ENCODE measurements around the gene REST. TPM values are rescaled to one million over a fixed set of nuclear protein-coding genes. Genes with fewer than 3 reads are reported as not detected.
"Not testable (repeated sequence)": the region's sequence is repeated elsewhere in the genome, so short reads cannot be mapped to it uniquely, and the experiment has no call there.

REST gene
- polyA plus RNA-seq, 1 donor (not counting 4 experiments of a cell fraction or from before 2014, with no cell fraction given): 22.6 TPM

GRCh38 chr4:56914336-56914735 is 6.6 kb downstream of the REST start:
- Histone ChIP-seq H3K4me3 (ENCODE audit: control insufficient read depth in 2 of 3, extremely low read depth in 1 of 3, insufficient read depth in 2 of 3, low read depth in 1 of 3, low read length in 3 of 3) (no peak overlapping the region), H2AFZ (ENCODE audit: control insufficient read depth, low read length) (no peak overlapping the region), H3K4me2 (ENCODE audit: control insufficient read depth, extremely low read depth, insufficient read depth, low read depth, low read length) (no peak overlapping the region), H3K4me1 (ENCODE audit: control insufficient read depth, extremely low read depth, insufficient read depth, low read length) (peaks cover 7% of the 10 kb centered on the region), H3K27ac (ENCODE audit: control insufficient read depth, insufficient read depth, low read length) (no peak overlapping the region), H3K9me1 (ENCODE audit: control insufficient read depth, extremely low read depth, insufficient read depth, low read length) (no peaks in the 10 kb centered on the region), H3K9ac (ENCODE audit: control insufficient read depth, extremely low read depth, insufficient read depth, low read length) (no peak overlapping the region), H3K36me3 (ENCODE audit: control insufficient read depth in 2 of 2, extremely low read depth in 1 of 2, insufficient read depth in 2 of 2, low read length in 2 of 2) (peaks cover 0 to 5% of the 10 kb centered on the region in 2 experiments), H3K9me3 (ENCODE audit: control insufficient read depth, low read depth, low read length) (no peaks in the 10 kb centered on the region), H3K27me3 (ENCODE audit: control insufficient read depth, extremely low read depth, insufficient read depth, low read length) (no peaks in the 10 kb centered on the region), H3K79me2 (ENCODE audit: control insufficient read depth, insufficient read depth, low read length) (peaks cover 88% of the 10 kb centered on the region), H4K20me1 (ENCODE audit: control insufficient read depth, extremely low read depth, insufficient read depth, low read length) (no peaks in the 10 kb centered on the region)
- FAIRE-seq: no peak
- DNase-seq (ENCODE audit: low read depth, low spot score): no peak
- dilution Hi-C loops (cut with MboI; ENCODE audit: extremely low pct_ligation_motif_present, low sequenced_read_pairs): no loop called here
- TF ChIP-seq CTCF (optimal IDR thresholded peaks at IDR 0.05 in 1 of 3, IDR thresholded peaks at IDR 0.05 in 1 of 3, conservative IDR thresholded peaks at IDR 0.05 in 1 of 3; ENCODE audit: extremely low read depth in 1 of 3, insufficient read depth in 2 of 3, low read length in 3 of 3) (no peak), EZH2 (IDR thresholded peaks at IDR 0.05; ENCODE audit: low read length) (no peak)

- H3K79me2 ChIP-seq (ENCODE audit: control insufficient read depth, insufficient read depth, low read length): peaks cover 83% of the 10 kb centered on the region
- H2AFZ ChIP-seq (ENCODE audit: control insufficient read depth, low read length); H3K27ac ChIP-seq (ENCODE audit: control insufficient read depth, insufficient read depth, low read length); H3K4me1 ChIP-seq (ENCODE audit: control insufficient read depth, extremely low read depth, insufficient read depth, low read length); H3K9me1 ChIP-seq (ENCODE audit: control insufficient read depth, extremely low read depth, insufficient read depth, low read length); DNase-seq (ENCODE audit: low read depth, low spot score); H3K9me3 ChIP-seq (ENCODE audit: control insufficient read depth, low read depth, low read length); H3K9ac ChIP-seq (ENCODE audit: control insufficient read depth, extremely low read depth, insufficient read depth, low read length); H3K4me2 ChIP-seq (ENCODE audit: control insufficient read depth, extremely low read depth, insufficient read depth, low read depth, low read length); FAIRE-seq; H3K36me3 ChIP-seq (ENCODE audit: control insufficient read depth in 2 of 2, extremely low read depth in 1 of 2, insufficient read depth in 2 of 2, low read length in 2 of 2); H4K20me1 ChIP-seq (ENCODE audit: control insufficient read depth, extremely low read depth, insufficient read depth, low read length); dilution Hi-C loops (cut with MboI; ENCODE audit: extremely low pct_ligation_motif_present, low sequenced_read_pairs); H3K27me3 ChIP-seq (ENCODE audit: control insufficient read depth, extremely low read depth, insufficient read depth, low read length); H3K4me3 ChIP-seq (ENCODE audit: control insufficient read depth in 2 of 3, extremely low read depth in 1 of 3, insufficient read depth in 2 of 3, low read depth in 1 of 3, low read length in 3 of 3): not testable (repeated sequence)
Observed at GRCh38 chr4:56914977-56915376, 7.3 kb downstream of the REST start.

DNA sequence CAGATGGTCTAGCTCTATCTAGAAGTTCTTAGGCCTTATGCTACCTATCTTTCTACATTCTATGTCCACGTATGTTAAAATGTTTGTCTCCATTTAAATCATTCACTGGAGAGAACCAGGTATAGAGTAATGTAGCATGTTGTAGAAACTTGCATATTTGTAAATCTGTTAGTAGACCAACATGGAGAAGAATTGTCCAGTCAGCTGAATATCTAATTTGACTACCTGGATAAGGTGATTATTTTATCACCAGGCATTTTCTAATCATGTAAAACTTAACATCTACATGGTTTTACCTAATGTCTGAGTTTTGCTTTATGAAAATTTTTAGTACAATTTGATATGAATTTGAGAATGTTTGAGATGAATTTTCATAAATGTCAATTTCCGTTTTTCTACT is 19.5 kb downstream of the REST start:
- Histone ChIP-seq H3K79me2 (ENCODE audit: control insufficient read depth, insufficient read depth, low read length) (peaks cover 5% of the 10 kb centered on the region), H3K4me1 (ENCODE audit: control insufficient read depth, extremely low read depth, insufficient read depth, low read length) (no peaks in the 10 kb centered on the region), H3K9ac (ENCODE audit: control insufficient read depth, extremely low read depth, insufficient read depth, low read length) (no peak overlapping the region), H3K9me1 (ENCODE audit: control insufficient read depth, extremely low read depth, insufficient read depth, low read length) (no peaks in the 10 kb centered on the region), H3K27me3 (ENCODE audit: control insufficient read depth, extremely low read depth, insufficient read depth, low read length) (no peaks in the 10 kb centered on the region), H3K4me2 (ENCODE audit: control insufficient read depth, extremely low read depth, insufficient read depth, low read depth, low read length) (no peak overlapping the region), H3K36me3 (ENCODE audit: control insufficient read depth in 2 of 2, extremely low read depth in 1 of 2, insufficient read depth in 2 of 2, low read length in 2 of 2) (peaks cover 7 to 14% of the 10 kb centered on the region in 2 experiments), H3K27ac (ENCODE audit: control insufficient read depth, insufficient read depth, low read length) (no peak overlapping the region), H3K4me3 (ENCODE audit: control insufficient read depth in 2 of 3, extremely low read depth in 1 of 3, insufficient read depth in 2 of 3, low read depth in 1 of 3, low read length in 3 of 3) (no peak overlapping the region), H2AFZ (ENCODE audit: control insufficient read depth, low read length) (no peak overlapping the region), H4K20me1 (ENCODE audit: control insufficient read depth, extremely low read depth, insufficient read depth, low read length) (no peaks in the 10 kb centered on the region), H3K9me3 (ENCODE audit: control insufficient read depth, low read depth, low read length) (no peaks in the 10 kb centered on the region)
- no peak for FAIRE-seq
- dilution Hi-C loops (cut with MboI; ENCODE audit: extremely low pct_ligation_motif_present, low sequenced_read_pairs): no loop called here
- no peak for DNase-seq (ENCODE audit: low read depth, low spot score)
- TF ChIP-seq EZH2 (IDR thresholded peaks at IDR 0.05; ENCODE audit: low read length) (no peak), CTCF (optimal IDR thresholded peaks at IDR 0.05 in 1 of 3, IDR thresholded peaks at IDR 0.05 in 1 of 3, conservative IDR thresholded peaks at IDR 0.05 in 1 of 3; ENCODE audit: extremely low read depth in 1 of 3, insufficient read depth in 2 of 3, low read length in 3 of 3) (no peak)

Measured in keratinocyte (primary cell).